GM12875 (cell line): Measurements from ENCODE around the gene ZBTB46.

Experiments used
- H3K4me3 ChIP-seq: one replicate; pipeline ENCODE4 v1.5.1; 2011; ENCODE audit warnings: low read depth, low read length, control low read depth
- CTCF ChIP-seq: IDR thresholded peaks from 2 replicates; pipeline ENCODE4 v1.5.1; 2011; ENCODE audit warnings: low read depth, mild to moderate bottlenecking, control low read depth, inconsistent platforms, low read length, moderate library complexity, borderline replicate concordance; ENCODE audit not compliant: insufficient read depth

Gene ZBTB46

DNA sequence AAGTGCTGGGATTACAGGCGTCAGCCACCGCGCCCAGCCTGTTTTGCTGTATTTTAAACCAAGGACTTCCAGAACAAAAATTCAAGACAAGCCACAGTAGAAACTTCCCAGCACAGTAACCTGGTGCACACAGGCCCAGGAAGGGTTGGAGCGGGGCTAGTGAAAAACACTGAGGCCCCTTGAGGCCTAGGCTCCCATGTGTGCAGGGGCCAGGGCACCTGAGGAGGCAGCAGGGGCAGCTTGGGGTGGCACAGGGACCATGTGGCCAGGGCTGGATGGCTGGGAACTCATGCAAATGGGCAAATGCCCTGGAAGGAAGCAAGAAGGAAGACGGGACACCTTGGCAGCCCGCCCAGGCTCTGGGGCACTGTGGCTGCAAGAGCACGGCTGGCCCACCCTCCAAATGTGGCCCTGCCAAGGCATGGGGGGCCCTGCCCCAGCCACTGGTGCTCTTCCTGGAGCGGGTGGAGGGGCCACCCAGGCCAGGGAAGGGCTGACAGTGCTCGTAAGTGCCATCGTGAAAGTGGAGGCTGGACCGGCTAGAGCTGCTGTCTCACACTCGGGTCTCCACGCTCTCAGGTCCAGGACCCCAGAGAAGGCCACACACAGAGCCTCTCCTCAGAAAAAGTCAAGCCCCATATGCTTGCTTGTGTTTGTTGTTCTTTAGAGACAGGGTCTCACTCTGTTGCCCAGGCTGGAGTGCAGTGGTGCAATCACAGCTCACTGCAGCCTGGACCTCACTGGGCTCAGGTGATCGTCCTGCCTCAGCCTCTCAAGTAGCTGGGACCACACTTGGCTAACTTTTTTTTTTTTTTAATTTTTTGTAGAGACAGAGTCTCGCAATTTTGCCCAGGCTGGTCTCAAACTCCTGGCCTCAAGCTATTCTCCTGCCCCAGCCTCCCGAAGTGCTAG lies 81.2 kb downstream of the ZBTB46 start:
- H3K4me3 ChIP-seq: no peak overlapping the region
- TF ChIP-seq CTCF: no peak

GRCh38 chr20:63748934-63749270 lies 82.2 kb downstream of the ZBTB46 start:
- no peak overlapping the region for H3K4me3 ChIP-seq
- no peak for TF ChIP-seq CTCF

GRCh38 chr20:63748070-63748933 lies 82.8 kb downstream of the ZBTB46 start:
- H3K4me3 ChIP-seq: no peak overlapping the region
- TF ChIP-seq CTCF: no peak

- H3K4me3 ChIP-seq: no peak overlapping the region
- no peak for TF ChIP-seq CTCF
Measured at GRCh38 chr20:63747622-63748069, 83.4 kb downstream of the ZBTB46 start.

DNA sequence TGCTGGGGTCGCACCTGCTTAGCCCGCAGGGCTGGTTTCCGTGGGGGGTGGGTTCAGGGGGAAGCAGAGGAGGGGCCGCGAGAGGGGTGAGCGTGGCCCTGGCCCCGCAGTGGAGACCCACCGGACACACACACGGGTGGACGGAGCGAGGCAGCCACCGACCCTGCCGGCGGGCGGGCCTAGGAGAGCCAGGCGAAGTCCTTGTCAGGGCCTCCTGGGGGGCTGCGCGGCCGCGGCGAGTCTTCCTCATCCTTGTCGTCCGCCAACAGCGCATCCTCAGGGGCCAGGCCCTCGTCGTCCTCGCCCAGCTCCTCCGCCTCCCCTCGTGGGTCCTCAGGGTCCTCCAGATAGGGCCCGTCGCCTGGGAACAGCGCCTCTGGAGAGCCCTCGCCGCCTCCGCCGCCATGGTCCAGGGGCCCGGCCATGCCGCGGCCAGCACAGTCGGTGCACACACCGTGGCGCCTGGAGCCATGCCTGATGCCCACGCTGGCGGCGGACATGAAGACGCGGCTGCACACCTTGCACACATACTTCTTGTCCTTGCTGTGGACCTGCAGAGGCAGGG lies 84.2 kb downstream of the ZBTB46 start:
- H3K4me3 ChIP-seq: no peak overlapping the region
- no peak for TF ChIP-seq CTCF

GRCh38 chr20:63745961-63746731 lies 84.9 kb downstream of the ZBTB46 start:
- no peak for TF ChIP-seq CTCF
- no peak overlapping the region for H3K4me3 ChIP-seq
